SK-N-MC (cell line): ENCODE data around the gene BRPF1.

Experiments
- DNase-seq: peaks from one replicate; pipeline ENCODE4 v3.0.0-alpha.2; 2011; ENCODE audit warnings: low read depth, low spot score
- H3K27ac ChIP-seq: fragments of 200-600 bp; sonication (generic); 2 replicates; pipeline ENCODE4 v1.5.1; 2016; ENCODE audit warnings: mixed run types
- H3K36me3 ChIP-seq: fragments of 200-600 bp; sonication (generic); 2 replicates; pipeline ENCODE4 v1.6.1; 2017; ENCODE audit warnings: antibody characterized with exemption, low read length, mixed read lengths; ENCODE audit not compliant: insufficient read depth
- H3K4me3 ChIP-seq: fragments of 200-600 bp; sonication (generic); 2 replicates; pipeline ENCODE4 v1.5.1; 2016
- H3K9ac ChIP-seq: fragments of 200-600 bp; sonication (generic); 2 replicates; pipeline ENCODE4 v1.8.0; 2017; ENCODE audit warnings: mixed run types, mixed read lengths; ENCODE audit not compliant: insufficient read length
- H3K9me3 ChIP-seq: fragments of 200-600 bp; sonication (generic); 2 replicates; pipeline ENCODE4 v1.6.1; 2017; ENCODE audit warnings: low read depth, mild to moderate bottlenecking, antibody characterized with exemption, low read length, moderate library complexity, mixed read lengths
- EZH2 ChIP-seq: fragments of 200-600 bp; sonication (generic); IDR thresholded peaks from one replicate; pipeline ENCODE4 v1.6.1; 2017; ENCODE audit warnings: antibody characterized with exemption
- FOXP2 ChIP-seq: optimal IDR thresholded peaks from 2 replicates; pipeline ENCODE3; 2011; ENCODE audit warnings: mild to moderate bottlenecking, moderate library complexity; ENCODE audit not compliant: insufficient read depth; ENCODE audit errors: extremely low read length, control extremely low read depth
- POLR2AphosphoS5 ChIP-seq: IDR thresholded peaks from 2 replicates; pipeline ENCODE4 v1.6.1; 2012; ENCODE audit warnings: mild to moderate bottlenecking, low read depth, low read length, borderline replicate concordance

The BRPF1 gene

DNA sequence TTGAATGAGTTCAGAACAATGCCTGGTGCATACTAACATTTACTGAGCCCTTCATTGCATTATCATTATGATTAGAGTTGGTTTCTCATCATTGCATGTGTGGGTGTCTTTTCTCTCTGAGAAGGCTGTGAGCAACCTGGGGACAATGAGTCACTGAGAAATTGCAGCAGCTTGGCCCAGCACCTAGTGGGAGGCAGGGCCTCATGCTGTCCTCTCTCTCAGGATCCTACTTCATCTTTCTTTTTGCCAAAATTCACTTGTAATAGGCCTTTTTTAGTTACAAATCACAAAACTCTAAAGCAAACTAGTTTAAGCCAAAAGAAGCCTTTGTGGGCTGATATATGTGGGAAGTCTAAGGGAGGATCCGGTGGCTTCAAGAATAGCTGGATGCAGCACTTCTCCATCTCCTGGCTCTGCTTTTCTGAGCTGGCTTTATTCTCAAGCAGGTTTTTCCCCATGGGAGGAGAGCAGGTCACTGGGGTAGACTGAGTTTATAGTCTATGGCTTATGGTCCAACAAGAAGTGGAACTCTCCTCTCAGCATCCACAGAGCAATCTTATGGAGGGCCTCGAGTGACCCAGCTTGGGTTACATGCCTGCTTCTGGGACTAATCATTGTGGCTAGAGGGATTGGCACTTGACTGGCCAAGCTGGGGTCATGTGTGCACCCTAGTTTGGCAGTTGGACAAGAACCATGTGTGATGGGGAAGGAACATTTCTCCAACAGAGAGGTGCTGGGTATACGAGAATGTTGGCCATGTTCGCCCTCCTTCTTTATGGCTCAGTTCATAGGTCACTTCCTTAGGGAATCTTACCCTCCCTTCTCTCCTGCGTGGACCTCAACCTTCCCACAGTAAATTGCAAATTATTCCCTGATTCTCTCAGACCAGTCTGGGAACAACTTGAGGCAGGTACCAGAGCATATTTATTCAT is 46.9 kb downstream of the BRPF1 start:
- DNase-seq = no peak
- Histone ChIP-seq H3K36me3 (no peaks in the 10 kb centered on the region), H3K27ac (no peak overlapping the region), H3K4me3 (no peak overlapping the region), H3K9ac (no peak overlapping the region), H3K9me3 (no peaks in the 10 kb centered on the region)
- TF ChIP-seq EZH2 = no peak
- TF ChIP-seq POLR2AphosphoS5 = no peak
- TF ChIP-seq FOXP2 = no peak

DNA sequence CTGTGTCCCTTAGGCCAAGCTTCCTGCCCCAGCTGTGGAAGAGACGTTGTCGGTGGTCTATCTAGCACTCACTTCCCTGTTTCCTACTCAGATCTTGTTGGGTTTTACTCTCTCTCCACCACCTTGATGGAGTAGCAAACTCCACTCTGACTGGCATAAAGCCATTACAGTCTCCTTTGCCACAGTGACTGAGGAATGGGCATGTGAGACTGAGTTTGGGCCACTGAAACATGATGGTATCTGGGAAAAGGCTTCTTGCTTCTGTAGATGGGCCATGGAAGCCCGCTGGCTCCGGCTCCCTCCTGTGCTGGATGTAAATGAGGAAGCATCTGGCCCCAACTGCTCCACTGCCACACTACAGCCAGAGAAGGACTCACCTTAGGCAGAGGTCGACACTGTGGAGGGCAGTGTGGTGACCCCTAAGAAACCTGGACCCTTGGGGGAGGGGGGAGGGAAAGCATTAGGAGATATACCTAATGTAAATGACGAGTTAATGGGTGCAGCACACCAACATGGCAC is 47.6 kb downstream of the BRPF1 start:
- no peak overlapping the region for H3K9ac ChIP-seq
- H3K4me3 ChIP-seq = no peak overlapping the region
- no peak for DNase-seq
- no peaks in the 10 kb centered on the region for H3K9me3 ChIP-seq
- H3K27ac ChIP-seq = no peak overlapping the region
- no peak for TF ChIP-seq EZH2
- TF ChIP-seq POLR2AphosphoS5 = no peak
- TF ChIP-seq FOXP2 = no peak
- H3K36me3 ChIP-seq = no peaks in the 10 kb centered on the region

DNA sequence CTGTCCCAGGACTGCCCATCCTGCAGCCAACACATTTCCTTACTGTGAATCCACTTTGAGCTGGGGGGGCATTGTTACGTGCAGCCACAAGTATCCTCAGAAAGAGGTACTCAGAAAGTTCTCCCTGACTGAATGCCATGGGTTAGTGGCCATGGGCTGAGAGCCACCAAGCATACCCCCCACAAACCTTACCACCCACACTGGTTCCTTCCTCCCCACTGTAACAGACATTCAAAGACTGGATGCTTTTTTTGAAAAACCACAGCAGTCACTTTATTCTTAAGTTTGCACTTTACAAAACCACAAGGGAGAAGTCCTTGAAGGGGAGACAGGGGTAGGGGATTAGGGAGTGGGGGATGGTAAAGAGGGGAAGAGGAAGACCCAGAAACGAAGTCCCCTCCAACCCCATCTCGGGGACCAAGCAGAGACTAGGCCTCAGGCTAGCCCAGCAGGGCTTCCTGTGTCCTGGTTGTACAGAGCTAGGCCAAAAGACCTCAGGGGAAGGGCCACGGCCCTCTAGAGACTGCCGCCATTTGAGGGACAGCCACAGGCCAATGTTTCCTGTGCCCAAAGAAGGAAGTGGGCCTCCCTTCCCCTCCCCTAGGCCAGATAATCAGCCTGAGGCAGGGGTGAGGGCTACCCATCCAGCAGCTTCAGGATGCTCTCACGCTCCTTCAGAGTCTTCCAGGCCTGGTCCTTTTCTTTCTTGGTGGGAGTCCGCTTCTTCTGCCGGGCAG is 48.4 kb downstream of the BRPF1 start:
- Histone ChIP-seq H3K9me3 (no peaks in the 10 kb centered on the region), H3K4me3 (no peak overlapping the region), H3K27ac (no peak overlapping the region), H3K36me3 (no peaks in the 10 kb centered on the region), H3K9ac (no peak overlapping the region)
- 0 out of 2 replicates have a peak, but pooled peaks have one; percentile 14 for TF ChIP-seq POLR2AphosphoS5
- TF ChIP-seq FOXP2 = no peak
- peak; percentile 26 for DNase-seq

DNA sequence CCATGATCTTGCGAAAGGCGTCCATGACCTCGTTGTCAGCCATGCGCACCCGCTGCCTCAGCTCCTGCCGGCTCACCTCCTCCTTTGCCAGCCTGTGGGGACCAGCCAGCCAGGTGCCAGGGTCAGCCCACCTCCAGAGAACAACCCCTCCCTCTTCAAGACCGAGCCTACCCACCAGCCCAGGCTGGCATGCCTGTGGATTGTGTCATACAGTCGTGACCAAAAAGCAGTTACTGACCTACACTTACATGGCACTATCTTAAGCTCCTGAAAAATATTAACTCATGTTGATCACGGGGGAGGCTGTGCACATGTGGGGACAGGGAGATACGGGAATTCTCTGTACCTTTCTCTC is 48.9 kb downstream of the BRPF1 start:
- no peak for DNase-seq
- Histone ChIP-seq H3K27ac (no peak overlapping the region), H3K9ac (no peak overlapping the region), H3K36me3 (no peaks in the 10 kb centered on the region), H3K4me3 (no peak overlapping the region), H3K9me3 (no peaks in the 10 kb centered on the region)
- TF ChIP-seq EZH2 = no peak
- no peak for TF ChIP-seq POLR2AphosphoS5
- no peak for TF ChIP-seq FOXP2

DNA sequence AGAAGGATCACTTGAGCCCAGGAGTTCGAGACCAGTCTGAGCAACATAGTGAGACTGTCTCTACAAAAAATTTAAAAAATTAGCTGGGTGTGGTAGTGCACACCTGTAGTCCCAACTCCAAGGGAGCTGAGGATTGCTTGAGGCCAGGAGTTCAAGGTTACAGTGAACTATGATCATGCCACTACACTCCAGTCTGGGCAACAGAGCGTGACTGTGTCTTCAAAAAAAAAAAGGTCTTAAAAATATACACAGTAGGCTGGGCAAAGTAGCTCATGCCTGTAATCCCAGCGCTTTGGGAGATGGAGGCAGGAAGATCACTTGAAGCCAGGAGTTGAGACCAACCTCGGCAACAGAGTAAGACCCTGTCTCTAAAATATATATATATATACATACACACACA is 49.4 kb downstream of the BRPF1 start:
- H3K4me3 ChIP-seq = no peak overlapping the region
- no peak overlapping the region for H3K27ac ChIP-seq
- H3K9ac ChIP-seq = no peak overlapping the region
- H3K9me3 ChIP-seq = no peaks in the 10 kb centered on the region
- DNase-seq = no peak
- no peaks in the 10 kb centered on the region for H3K36me3 ChIP-seq
- TF ChIP-seq EZH2 = no peak
- no peak for TF ChIP-seq POLR2AphosphoS5
- TF ChIP-seq FOXP2 = no peak

DNA sequence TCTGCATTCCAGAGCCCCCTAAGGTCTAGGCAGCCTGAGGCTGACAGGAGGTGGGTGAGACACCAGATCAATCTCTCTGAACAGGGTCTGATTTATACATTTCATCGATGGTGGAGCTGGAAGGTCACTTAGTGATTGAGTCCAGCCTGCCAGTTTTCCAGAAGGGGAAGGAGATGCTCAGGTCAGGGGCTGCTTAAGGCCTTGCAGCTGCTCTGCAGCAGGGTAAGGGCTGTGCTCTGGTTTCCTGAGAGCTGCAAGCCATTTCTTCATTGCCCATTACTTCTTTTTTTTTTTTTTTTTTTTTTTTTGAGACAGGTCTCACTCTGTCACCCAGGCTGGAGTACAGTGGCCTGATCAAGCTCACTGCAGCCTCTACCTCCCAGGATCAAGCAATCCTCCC is 50.0 kb downstream of the BRPF1 start:
- TF ChIP-seq FOXP2 (no peak), EZH2 (no peak), POLR2AphosphoS5 (no peak)
- no peaks in the 10 kb centered on the region for H3K9me3 ChIP-seq
- H3K27ac ChIP-seq = no peak overlapping the region
- no peak for DNase-seq
- H3K9ac ChIP-seq = no peak overlapping the region
- H3K4me3 ChIP-seq = no peak overlapping the region
- no peaks in the 10 kb centered on the region for H3K36me3 ChIP-seq

DNA sequence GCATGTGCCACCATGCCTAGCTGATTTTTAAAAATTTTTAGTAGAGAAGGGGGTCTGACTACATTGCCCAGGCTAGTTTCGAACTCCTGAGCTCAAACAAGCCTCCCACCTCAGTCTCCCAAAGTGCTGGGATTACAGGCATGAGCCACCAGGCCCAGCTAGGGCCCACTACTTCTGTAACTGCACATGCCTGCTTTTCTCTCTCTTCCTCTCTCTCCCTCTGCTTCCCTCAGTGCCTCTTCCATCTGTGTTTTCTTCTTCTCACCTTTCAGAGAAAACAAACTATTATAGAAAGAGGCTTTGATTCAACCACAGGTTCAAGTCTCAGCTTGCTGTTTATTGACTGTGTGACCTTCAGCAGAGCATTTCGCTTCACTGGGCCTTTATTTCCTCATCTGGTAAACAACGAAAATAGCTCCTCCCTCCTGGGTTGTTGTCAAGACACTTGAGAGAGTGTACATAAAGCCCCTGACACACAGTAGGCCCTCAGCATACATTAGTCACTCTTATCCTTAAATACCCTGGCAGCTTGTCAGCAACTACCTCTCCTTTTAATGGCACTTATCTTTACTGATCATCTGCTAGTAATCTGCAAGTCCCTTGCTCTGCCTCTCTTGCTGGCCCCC is 50.6 kb downstream of the BRPF1 start:
- Histone ChIP-seq H3K27ac (no peak overlapping the region), H3K4me3 (no peak overlapping the region), H3K9me3 (no peaks in the 10 kb centered on the region), H3K9ac (no peak overlapping the region), H3K36me3 (no peaks in the 10 kb centered on the region)
- no peak for TF ChIP-seq FOXP2
- TF ChIP-seq POLR2AphosphoS5 = no peak
- no peak for TF ChIP-seq EZH2
- no peak for DNase-seq

DNA sequence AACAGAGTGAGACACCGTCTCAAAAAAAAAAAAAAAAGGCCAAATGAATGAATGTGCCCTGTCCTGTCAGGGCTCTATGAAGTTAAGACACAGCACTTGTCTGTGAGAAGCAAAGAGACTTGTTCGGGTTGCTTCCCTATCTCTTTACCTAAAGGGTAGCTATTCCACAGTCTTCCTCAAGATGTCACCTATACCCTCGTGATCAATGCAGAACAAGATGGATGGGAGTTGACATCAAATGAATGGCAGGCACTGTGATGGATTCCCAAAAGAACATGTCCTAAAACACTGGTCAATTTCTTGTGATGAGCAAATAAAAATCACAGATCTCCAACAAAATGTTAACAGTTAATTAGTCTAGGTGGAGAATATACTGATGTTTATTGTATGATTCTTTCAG is 51.2 kb downstream of the BRPF1 start:
- no peak overlapping the region for H3K27ac ChIP-seq
- no peak for DNase-seq
- H3K4me3 ChIP-seq = no peak overlapping the region
- H3K9ac ChIP-seq = no peak overlapping the region
- no peaks in the 10 kb centered on the region for H3K9me3 ChIP-seq
- H3K36me3 ChIP-seq = no peaks in the 10 kb centered on the region
- TF ChIP-seq FOXP2 (no peak), EZH2 (no peak), POLR2AphosphoS5 (no peak)
